HG03097 (cell line): ENCODE data around the gene ZSCAN23.
"Not testable (repeated sequence)": the region's sequence is repeated elsewhere in the genome, so short reads cannot be mapped to it uniquely, and the experiment has no call there.

Experiments
- ATAC-seq: cut with Tn5 transposase; IDR thresholded peaks from one replicate; pipeline ENCODE4 v1.9.1; 2021; ENCODE audit not compliant: unreplicated experiment, low FRiP score

The ZSCAN23 gene

GRCh38 chr6:28442586-28442985 lies 705 bp downstream of the ZSCAN23 start:
- ATAC-seq = no peak

- no peak for ATAC-seq
Observed at GRCh38 chr6:28436404-28436803, 6.9 kb downstream of the ZSCAN23 start.

GRCh38 chr6:28433119-28433518 lies 10.2 kb downstream of the ZSCAN23 start:
- no peak for ATAC-seq

GRCh38 chr6:28429781-28430180 lies 13.5 kb downstream of the ZSCAN23 start:
- ATAC-seq = no peak

- no peak for ATAC-seq
Observed at GRCh38 chr6:28425944-28426541, 17.2 kb downstream of the ZSCAN23 start.

- no peak for ATAC-seq
Observed at GRCh38 chr6:28424163-28424562, 19.1 kb downstream of the ZSCAN23 start.

GRCh38 chr6:28423546-28423945 lies 19.7 kb downstream of the ZSCAN23 start:
- ATAC-seq = no peak

- no peak for ATAC-seq
Observed at GRCh38 chr6:28413681-28414080, 29.6 kb downstream of the ZSCAN23 start.

- ATAC-seq = no peak
Observed at GRCh38 chr6:28410767-28411166, 32.5 kb downstream of the ZSCAN23 start.

- no peak for ATAC-seq
Observed at GRCh38 chr6:28408076-28408802, 35.1 kb downstream of the ZSCAN23 start.

GRCh38 chr6:28407401-28407800 lies 35.9 kb downstream of the ZSCAN23 start:
- no peak for ATAC-seq

GRCh38 chr6:28403923-28404322 lies 39.4 kb downstream of the ZSCAN23 start:
- not testable (repeated sequence) for ATAC-seq

GRCh38 chr6:28402197-28402596 lies 41.1 kb downstream of the ZSCAN23 start:
- ATAC-seq = no peak

GRCh38 chr6:28401172-28401571 lies 42.1 kb downstream of the ZSCAN23 start:
- ATAC-seq = no peak

GRCh38 chr6:28400122-28400451 lies 43.2 kb downstream of the ZSCAN23 start:
- ATAC-seq = no peak

GRCh38 chr6:28399350-28400121 lies 43.8 kb downstream of the ZSCAN23 start, which contains the start of gene ZSCAN12:
TSS of gene ZSCAN12 (minus strand) at chr6:28399747. CDS start at chr6:28398405, 1,342 bp downstream.
- ATAC-seq = peak; percentile 91

- ATAC-seq = no peak
Observed at GRCh38 chr6:28395918-28396317, 47.4 kb downstream of the ZSCAN23 start.

GRCh38 chr6:28393912-28394662 lies 49.2 kb downstream of the ZSCAN23 start:
- ATAC-seq = no peak

- no peak for ATAC-seq
Observed at GRCh38 chr6:28390688-28391087, 52.6 kb downstream of the ZSCAN23 start.

- no peak for ATAC-seq
Observed at GRCh38 chr6:28384143-28384533, 59.2 kb downstream of the ZSCAN23 start.
